ENCODE results near the gene TPCN1.
A peak's percentile ranks its signal among the peaks of the same experiment; 100 is the strongest.

TPCN1 gene

GRCh38 chr12:113239288-113239771 is 18.1 kb downstream of the TPCN1 start:
- H3K27ac ChIP-seq (ENCODE audit: extremely low read depth, low read depth, low read length) = no peak overlapping the region
- H3K36me3 ChIP-seq (ENCODE audit: control insufficient read depth in 2 of 2, insufficient read depth in 1 of 2, low read length in 2 of 2) = peaks cover 0 to 5% of the 10 kb centered on the region in 2 experiments; a peak in 2 of 3 replicates
- H3K9me3 ChIP-seq (ENCODE audit: control insufficient read depth, insufficient read depth, low read depth, low read length) = no peaks in the 10 kb centered on the region
- POLR2A ChIA-PET = interaction anchor here (1.0 kb wide), 1 partner anchor 18 kb away, joined by 3 read pairs; the partner anchor contains the start of gene TPCN1
- no peaks in the 10 kb centered on the region for H3K4me1 ChIP-seq (ENCODE audit: control insufficient read depth, insufficient read depth, low read length)
- CTCF ChIA-PET = interaction anchor here (0.7 kb wide), 1 partner anchor 102 kb away, joined by 3 read pairs; no protein-coding TSS in a partner anchor
- TF ChIP-seq ZNF404 (tag by site-specific recombination; IDR thresholded peaks at IDR 0.05) = no peak
- TF ChIP-seq ZNF514 (tag by site-specific recombination; IDR thresholded peaks at IDR 0.05) = no peak
- TF ChIP-seq, protein P1, sequence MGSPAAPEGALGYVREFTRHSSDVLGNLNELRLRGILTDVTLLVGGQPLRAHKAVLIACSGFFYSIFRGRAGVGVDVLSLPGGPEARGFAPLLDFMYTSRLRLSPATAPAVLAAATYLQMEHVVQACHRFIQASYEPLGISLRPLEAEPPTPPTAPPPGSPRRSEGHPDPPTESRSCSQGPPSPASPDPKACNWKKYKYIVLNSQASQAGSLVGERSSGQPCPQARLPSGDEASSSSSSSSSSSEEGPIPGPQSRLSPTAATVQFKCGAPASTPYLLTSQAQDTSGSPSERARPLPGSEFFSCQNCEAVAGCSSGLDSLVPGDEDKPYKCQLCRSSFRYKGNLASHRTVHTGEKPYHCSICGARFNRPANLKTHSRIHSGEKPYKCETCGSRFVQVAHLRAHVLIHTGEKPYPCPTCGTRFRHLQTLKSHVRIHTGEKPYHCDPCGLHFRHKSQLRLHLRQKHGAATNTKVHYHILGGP (tag by site-specific recombination; IDR thresholded peaks at IDR 0.05) = no peak
- TF ChIP-seq ZBTB20 (tag by site-specific recombination; IDR thresholded peaks at IDR 0.05) = peak; percentile 39; the same call in 1 of the 2 replicates
- TF ChIP-seq ZIC2 (tag by site-specific recombination; IDR thresholded peaks at IDR 0.05) = 0 out of 2 replicates have a peak, but pooled peaks have one; percentile 13
- TF ChIP-seq ZNF16 (tag by site-specific recombination; IDR thresholded peaks at IDR 0.05; ENCODE audit: low read depth) = no peak
- no peak for TF ChIP-seq KLF1 (tag by site-specific recombination; IDR thresholded peaks at IDR 0.05)
- TF ChIP-seq ZBTB48 (tag by site-specific recombination; IDR thresholded peaks at IDR 0.05) = peak; percentile 73
- no peak for TF ChIP-seq GLI2 (tag by site-specific recombination; IDR thresholded peaks at IDR 0.05; ENCODE audit: borderline replicate concordance, low read depth)
- no peak overlapping the region for H3K4me3 ChIP-seq (ENCODE audit: low read depth, low read length)

GRCh38 chr12:113239811-113240331 is 18.6 kb downstream of the TPCN1 start:
- Histone ChIP-seq H3K9me3 (ENCODE audit: control insufficient read depth, insufficient read depth, low read depth, low read length) (no peaks in the 10 kb centered on the region), H3K4me1 (ENCODE audit: control insufficient read depth, insufficient read depth, low read length) (no peaks in the 10 kb centered on the region), H3K4me3 (ENCODE audit: low read depth, low read length) (no peak overlapping the region), H3K36me3 (ENCODE audit: control insufficient read depth in 2 of 2, insufficient read depth in 1 of 2, low read length in 2 of 2) (peaks cover 0 to 5% of the 10 kb centered on the region in 2 experiments; a peak in 2 of 3 replicates), H3K27ac (ENCODE audit: extremely low read depth, low read depth, low read length) (no peak overlapping the region)
- ChIA-PET CTCF (interaction anchor here (0.6 to 0.7 kb wide), 2 partner anchors 20 to 103 kb away, joined by 3 to 4 read pairs; no protein-coding TSS in a partner anchor), POLR2A (interaction anchor here (1.0 kb wide), 1 partner anchor 18 kb away, joined by 3 read pairs; the partner anchor contains the start of gene TPCN1)
- TF ChIP-seq ZNF76 (tag by site-specific recombination; IDR thresholded peaks at IDR 0.05; ENCODE audit: borderline replicate concordance, low read depth) (no peak), ZNF223 (tag by site-specific recombination; IDR thresholded peaks at IDR 0.05) (no peak), ZNF302 (tag by site-specific recombination; IDR thresholded peaks at IDR 0.05; ENCODE audit: low read depth) (no peak), TRIM28 (IDR thresholded peaks at IDR 0.05; ENCODE audit: borderline replicate concordance, low read length) (0 out of 2 replicates have a peak, but pooled peaks have one; percentile 28)

DNA sequence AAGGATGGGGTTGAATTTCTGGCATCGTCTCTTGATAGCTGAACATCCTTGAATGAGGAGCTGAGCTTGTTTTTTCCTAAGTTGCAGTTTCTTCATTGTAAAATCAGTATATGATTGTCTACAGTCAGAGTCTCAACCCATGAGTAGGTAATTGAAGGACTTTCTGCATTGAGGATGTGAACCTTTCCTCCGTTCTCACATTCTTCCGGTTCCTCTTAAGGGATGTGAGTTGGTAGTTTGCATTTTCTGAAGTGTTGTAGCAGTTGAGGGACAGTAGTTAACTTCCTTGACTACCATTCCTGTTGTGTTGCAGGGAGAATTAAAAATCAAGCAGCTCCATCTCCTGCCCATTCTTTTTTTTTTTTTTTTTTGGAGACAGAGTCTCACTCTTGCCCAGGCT is 19.1 kb downstream of the TPCN1 start:
- H3K4me3 ChIP-seq (ENCODE audit: low read depth, low read length) = no peak overlapping the region
- no peaks in the 10 kb centered on the region for H3K9me3 ChIP-seq (ENCODE audit: control insufficient read depth, insufficient read depth, low read depth, low read length)
- POLR2A ChIA-PET = interaction anchor here (1.0 kb wide), 1 partner anchor 19 kb away, joined by 3 read pairs; the partner anchor contains the start of gene TPCN1
- no peak for TF ChIP-seq EGR2 (tag by site-specific recombination; IDR thresholded peaks at IDR 0.05; ENCODE audit: low read depth)
- TF ChIP-seq ZNF202 (tag by site-specific recombination; IDR thresholded peaks at IDR 0.05; ENCODE audit: borderline replicate concordance) = no peak
- no peak for TF ChIP-seq ZNF585B (tag by site-specific recombination; IDR thresholded peaks at IDR 0.05)
- TF ChIP-seq ZNF621 (tag by site-specific recombination; IDR thresholded peaks at IDR 0.05) = no peak
- TF ChIP-seq ZBTB11 (tag by site-specific recombination; conservative IDR thresholded peaks at IDR 0.05; ENCODE audit: low read depth) = no peak
- TF ChIP-seq ZIC2 (tag by site-specific recombination; IDR thresholded peaks at IDR 0.05) = no peak
- no peak for TF ChIP-seq ZNF514 (tag by site-specific recombination; IDR thresholded peaks at IDR 0.05)
- H3K27ac ChIP-seq (ENCODE audit: extremely low read depth, low read depth, low read length) = no peak overlapping the region
- no peaks in the 10 kb centered on the region for H3K4me1 ChIP-seq (ENCODE audit: control insufficient read depth, insufficient read depth, low read length)
- H3K36me3 ChIP-seq (ENCODE audit: control insufficient read depth in 2 of 2, insufficient read depth in 1 of 2, low read length in 2 of 2) = peaks cover 0 to 5% of the 10 kb centered on the region in 2 experiments; a peak in 2 of 3 replicates
- CTCF ChIA-PET = interaction anchor here (0.6 to 0.7 kb wide), 2 partner anchors 21 to 67 kb away, joined by 4 to 6 read pairs; no protein-coding TSS in a partner anchor

All from HEK293 (cell line).